ENCODE results near the gene CENPH. TPM values are rescaled to one million over a fixed set of nuclear protein-coding genes. Genes with fewer than 3 reads are reported as not detected.
A peak's percentile ranks its signal among the peaks of the same experiment; 100 is the strongest.
"Not testable (repeated sequence)": the region's sequence is repeated elsewhere in the genome, so short reads cannot be mapped to it uniquely, and the experiment has no call there.

The CENPH gene
- total RNA-seq, 1 donor from 2014 or later = 5.3 TPM

GRCh38 chr5:69167493-69167855, 21.9 kb upstream of the CENPH start:
- DNase-seq (ENCODE audit: extremely low spot score, unreplicated experiment) = no peak
- peaks cover 3% of the 10 kb centered on the region for H3K36me3 Mint-ChIP-seq (ENCODE audit: unreplicated experiment)
- peak overlapping the region; percentile 93 for H3K27ac Mint-ChIP-seq (ENCODE audit: unreplicated experiment)
- H3K27me3 Mint-ChIP-seq (ENCODE audit: unreplicated experiment) = no peaks in the 10 kb centered on the region
- TF ChIP-seq CTCF (IDR thresholded peaks at IDR 0.05) = no peak
- H3K9me3 Mint-ChIP-seq (ENCODE audit: unreplicated experiment) = no peaks in the 10 kb centered on the region
- H3K4me3 Mint-ChIP-seq (ENCODE audit: unreplicated experiment) = peak overlapping the region; percentile 95
- H3K4me1 Mint-ChIP-seq (ENCODE audit: unreplicated experiment) = peaks cover 28% of the 10 kb centered on the region

GRCh38 chr5:69167929-69168328, 21.5 kb upstream of the CENPH start:
- peaks cover 28% of the 10 kb centered on the region for H3K4me1 Mint-ChIP-seq (ENCODE audit: unreplicated experiment)
- no peaks in the 10 kb centered on the region for H3K9me3 Mint-ChIP-seq (ENCODE audit: unreplicated experiment)
- no peak for TF ChIP-seq CTCF (IDR thresholded peaks at IDR 0.05)
- no peaks in the 10 kb centered on the region for H3K27me3 Mint-ChIP-seq (ENCODE audit: unreplicated experiment)
- H3K36me3 Mint-ChIP-seq (ENCODE audit: unreplicated experiment) = peaks cover 4% of the 10 kb centered on the region
- peak overlapping the region; percentile 93 for H3K27ac Mint-ChIP-seq (ENCODE audit: unreplicated experiment)
- no peak for DNase-seq (ENCODE audit: extremely low spot score, unreplicated experiment)
- peak overlapping the region; percentile 95 for H3K4me3 Mint-ChIP-seq (ENCODE audit: unreplicated experiment)

- Mint-ChIP-seq H3K36me3 (ENCODE audit: unreplicated experiment) (peaks cover 16% of the 10 kb centered on the region), H3K27ac (ENCODE audit: unreplicated experiment) (no peak overlapping the region), H3K4me3 (ENCODE audit: unreplicated experiment) (no peak overlapping the region), H3K4me1 (ENCODE audit: unreplicated experiment) (peaks cover 28% of the 10 kb centered on the region), H3K9me3 (ENCODE audit: unreplicated experiment) (no peaks in the 10 kb centered on the region), H3K27me3 (ENCODE audit: unreplicated experiment) (no peaks in the 10 kb centered on the region)
- no peak for TF ChIP-seq CTCF (IDR thresholded peaks at IDR 0.05)
- DNase-seq (ENCODE audit: extremely low spot score, unreplicated experiment) = no peak
These were observed 18.9 kb upstream of the CENPH start for GRCh38 chr5:69170495-69170894.

- no peak for TF ChIP-seq CTCF (IDR thresholded peaks at IDR 0.05)
- Mint-ChIP-seq H3K4me3 (ENCODE audit: unreplicated experiment) (no peak overlapping the region), H3K9me3 (ENCODE audit: unreplicated experiment) (no peaks in the 10 kb centered on the region), H3K36me3 (ENCODE audit: unreplicated experiment) (peaks cover 16% of the 10 kb centered on the region), H3K4me1 (ENCODE audit: unreplicated experiment) (peaks cover 28% of the 10 kb centered on the region), H3K27me3 (ENCODE audit: unreplicated experiment) (no peaks in the 10 kb centered on the region), H3K27ac (ENCODE audit: unreplicated experiment) (no peak overlapping the region)
- DNase-seq (ENCODE audit: extremely low spot score, unreplicated experiment) = no peak
These were observed 18.4 kb upstream of the CENPH start for GRCh38 chr5:69170969-69171368.

GRCh38 chr5:69181659-69182293, 7.6 kb upstream of the CENPH start:
- not testable (repeated sequence) for H3K27ac Mint-ChIP-seq (ENCODE audit: unreplicated experiment); H3K4me3 Mint-ChIP-seq (ENCODE audit: unreplicated experiment); H3K27me3 Mint-ChIP-seq (ENCODE audit: unreplicated experiment); H3K9me3 Mint-ChIP-seq (ENCODE audit: unreplicated experiment); H3K4me1 Mint-ChIP-seq (ENCODE audit: unreplicated experiment); H3K36me3 Mint-ChIP-seq (ENCODE audit: unreplicated experiment)
- peak; percentile 27 for DNase-seq (ENCODE audit: extremely low spot score, unreplicated experiment)

- H3K36me3 Mint-ChIP-seq (ENCODE audit: unreplicated experiment) = no peaks in the 10 kb centered on the region
- no peak for TF ChIP-seq CTCF (IDR thresholded peaks at IDR 0.05)
- no peak overlapping the region for H3K27ac Mint-ChIP-seq (ENCODE audit: unreplicated experiment)
- no peaks in the 10 kb centered on the region for H3K27me3 Mint-ChIP-seq (ENCODE audit: unreplicated experiment)
- H3K9me3 Mint-ChIP-seq (ENCODE audit: unreplicated experiment) = no peaks in the 10 kb centered on the region
- H3K4me3 Mint-ChIP-seq (ENCODE audit: unreplicated experiment) = no peak overlapping the region
- H3K4me1 Mint-ChIP-seq (ENCODE audit: unreplicated experiment) = peaks cover 9% of the 10 kb centered on the region
- DNase-seq (ENCODE audit: extremely low spot score, unreplicated experiment) = peak; percentile 21
These were observed 4.8 kb upstream of the CENPH start for GRCh38 chr5:69184621-69185020.
